GM12892 (cell line): ENCODE results near the gene CCDC190.

Source experiments
- POLR2A ChIP-seq: IDR thresholded peaks from 2 replicates; pipeline ENCODE4 v1.6.1; 2011; ENCODE audit warnings: low read depth, low read length, control low read depth
- POLR2AphosphoS5 ChIP-seq: IDR thresholded peaks from 2 replicates; pipeline ENCODE4 v1.6.1; 2011; ENCODE audit warnings: low read depth, low read length, control low read depth
- TAF1 ChIP-seq: IDR thresholded peaks from 2 replicates; pipeline ENCODE4 v1.6.1; 2011; ENCODE audit warnings: low read depth, mild to moderate bottlenecking, control low read depth, low read length, borderline replicate concordance

DNA sequence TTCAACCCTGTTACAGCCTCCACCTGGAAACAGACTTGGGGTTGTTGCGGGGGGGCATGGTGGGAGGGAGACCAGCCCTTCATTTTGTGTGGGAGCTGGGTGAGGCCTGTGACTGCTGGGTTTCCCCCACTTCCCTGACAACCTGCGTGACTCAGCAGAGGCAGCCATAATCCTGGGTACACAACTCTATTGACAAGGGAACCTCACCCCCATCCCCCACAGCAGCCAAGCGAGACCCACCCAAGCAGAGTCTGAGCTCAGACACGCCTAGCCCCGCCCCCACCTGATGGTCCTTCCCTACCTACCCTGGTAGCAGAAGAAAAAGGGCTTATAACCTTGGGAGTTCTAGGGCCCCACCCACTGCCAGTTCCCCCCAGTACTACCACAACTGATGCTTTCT is 8.0 kb upstream of the CCDC190 start:
- no peak for TF ChIP-seq POLR2AphosphoS5
- TF ChIP-seq POLR2A = no peak
- no peak for TF ChIP-seq TAF1
